GM12872 (cell line): Measurements from ENCODE around the gene MAP3K14.

Experiments
- TF ChIP-seq, protein P1 (sequence below): IDR thresholded peaks from 3 replicates; pipeline ENCODE4 v1.5.1; 2011; ENCODE audit warnings: low read depth, mild to moderate bottlenecking, low read length, moderate library complexity; ENCODE audit not compliant: insufficient read depth

MAP3K14 gene

DNA sequence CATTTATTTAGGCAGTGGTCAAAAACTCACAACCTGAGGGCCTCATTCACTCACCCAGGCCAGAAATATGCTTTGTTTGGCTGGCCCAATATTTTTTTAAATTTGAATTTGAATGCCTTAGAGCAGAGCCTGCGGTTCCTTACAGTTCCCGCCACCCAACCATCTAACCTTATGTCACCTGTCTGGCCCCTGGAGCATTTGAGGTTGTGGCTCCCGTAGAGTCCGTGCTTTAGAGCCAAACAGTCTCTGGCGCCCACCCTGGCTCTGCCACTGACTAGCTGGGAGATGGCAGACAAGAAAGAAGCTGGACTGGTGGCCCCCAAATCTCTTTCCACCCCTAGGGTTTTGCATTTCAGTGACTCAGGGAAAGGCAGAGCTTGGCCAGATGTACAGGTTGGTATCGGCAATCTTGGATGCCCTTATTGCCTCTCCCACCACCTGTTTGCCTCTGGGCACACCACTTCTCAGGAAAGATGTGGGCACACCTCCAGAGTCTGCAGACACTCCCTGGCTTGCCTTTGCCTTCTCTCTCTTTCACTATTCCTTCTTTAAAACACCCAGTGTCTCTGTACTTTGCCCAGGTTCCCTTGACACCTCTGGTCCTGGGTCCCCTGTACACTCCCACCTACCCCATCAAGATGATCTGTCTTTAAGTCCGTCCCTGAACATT is 1.9 kb upstream of the MAP3K14 start:
- TF ChIP-seq, protein P1, sequence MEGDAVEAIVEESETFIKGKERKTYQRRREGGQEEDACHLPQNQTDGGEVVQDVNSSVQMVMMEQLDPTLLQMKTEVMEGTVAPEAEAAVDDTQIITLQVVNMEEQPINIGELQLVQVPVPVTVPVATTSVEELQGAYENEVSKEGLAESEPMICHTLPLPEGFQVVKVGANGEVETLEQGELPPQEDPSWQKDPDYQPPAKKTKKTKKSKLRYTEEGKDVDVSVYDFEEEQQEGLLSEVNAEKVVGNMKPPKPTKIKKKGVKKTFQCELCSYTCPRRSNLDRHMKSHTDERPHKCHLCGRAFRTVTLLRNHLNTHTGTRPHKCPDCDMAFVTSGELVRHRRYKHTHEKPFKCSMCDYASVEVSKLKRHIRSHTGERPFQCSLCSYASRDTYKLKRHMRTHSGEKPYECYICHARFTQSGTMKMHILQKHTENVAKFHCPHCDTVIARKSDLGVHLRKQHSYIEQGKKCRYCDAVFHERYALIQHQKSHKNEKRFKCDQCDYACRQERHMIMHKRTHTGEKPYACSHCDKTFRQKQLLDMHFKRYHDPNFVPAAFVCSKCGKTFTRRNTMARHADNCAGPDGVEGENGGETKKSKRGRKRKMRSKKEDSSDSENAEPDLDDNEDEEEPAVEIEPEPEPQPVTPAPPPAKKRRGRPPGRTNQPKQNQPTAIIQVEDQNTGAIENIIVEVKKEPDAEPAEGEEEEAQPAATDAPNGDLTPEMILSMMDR: no peak

DNA sequence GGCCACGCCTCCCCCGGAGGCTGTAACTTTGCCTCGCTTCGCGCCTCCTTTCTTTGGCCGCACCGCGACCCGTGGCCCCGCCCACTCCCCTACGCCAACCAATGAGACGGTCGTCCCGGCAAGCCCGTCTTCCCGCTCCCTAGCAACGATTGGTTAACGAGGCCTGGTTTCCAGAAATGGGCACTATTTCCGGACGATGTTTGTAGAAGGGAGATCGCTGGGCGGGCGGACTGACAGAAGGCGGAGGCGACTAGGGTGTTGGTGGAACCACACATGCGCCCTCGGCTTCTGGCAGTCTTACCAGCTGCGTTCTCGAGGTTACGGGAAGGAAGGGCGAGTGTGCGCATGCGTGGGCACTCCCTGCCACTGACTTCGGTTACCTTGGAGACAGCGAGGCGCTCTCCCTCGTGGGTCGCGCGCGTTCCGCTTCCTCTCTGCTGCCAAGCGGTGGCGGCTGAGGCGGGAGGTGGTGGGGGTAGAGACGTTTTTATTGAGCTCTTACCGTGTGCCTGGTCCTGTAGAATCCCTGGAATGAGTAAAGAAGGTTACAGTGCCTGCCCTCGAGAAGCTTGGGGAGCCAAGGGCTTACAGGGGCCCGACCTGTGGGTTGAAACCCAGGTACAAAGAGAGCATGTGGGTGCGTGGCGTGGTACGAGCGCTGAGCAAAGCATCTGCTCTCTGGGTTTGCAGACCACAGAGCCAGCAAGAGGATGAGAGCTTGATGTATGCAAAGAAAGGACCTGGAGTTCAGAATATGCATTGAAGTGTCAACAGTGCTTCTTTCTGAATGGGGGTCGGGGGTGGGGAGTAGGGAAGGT is 500 bp upstream of the MAP3K14 start:
- TF ChIP-seq, protein P1: no peak

DNA sequence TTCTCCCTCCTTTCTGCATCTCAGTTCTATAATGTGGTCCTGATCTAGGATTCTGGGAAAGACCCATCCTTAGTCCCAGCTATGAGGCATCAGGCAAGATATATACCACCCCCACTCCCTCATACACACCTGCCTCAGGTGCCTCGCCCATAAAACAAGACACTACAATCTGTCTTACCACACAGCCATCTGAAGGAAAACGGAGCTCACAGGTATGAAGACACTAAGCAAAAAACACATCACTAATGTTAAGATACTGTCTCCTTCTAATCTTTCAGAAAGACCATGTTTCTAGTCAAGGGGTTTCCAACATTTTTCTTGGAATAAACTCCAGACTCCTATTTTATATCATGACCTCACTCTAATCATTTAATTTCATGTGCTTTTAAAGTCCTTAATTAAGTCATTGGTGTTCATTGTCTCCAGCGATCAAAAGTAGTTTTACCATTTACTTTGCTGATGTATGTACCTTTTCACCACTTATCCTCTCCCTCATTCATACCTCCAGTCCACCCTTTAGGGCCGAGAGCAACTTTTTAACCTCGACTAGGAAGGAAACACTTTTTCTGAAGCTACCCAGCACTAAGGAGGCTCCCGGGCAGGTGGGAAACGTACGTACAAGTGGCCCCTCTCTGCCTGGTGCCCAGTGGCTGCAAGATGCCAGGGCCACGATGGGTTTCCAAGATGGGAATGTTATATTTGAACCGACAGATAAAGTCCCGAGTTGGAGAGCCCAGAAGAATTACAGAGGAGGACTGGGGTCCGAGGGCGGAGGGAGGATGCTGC is 979 bp downstream of the MAP3K14 start:
- TF ChIP-seq, protein P1: no peak

DNA sequence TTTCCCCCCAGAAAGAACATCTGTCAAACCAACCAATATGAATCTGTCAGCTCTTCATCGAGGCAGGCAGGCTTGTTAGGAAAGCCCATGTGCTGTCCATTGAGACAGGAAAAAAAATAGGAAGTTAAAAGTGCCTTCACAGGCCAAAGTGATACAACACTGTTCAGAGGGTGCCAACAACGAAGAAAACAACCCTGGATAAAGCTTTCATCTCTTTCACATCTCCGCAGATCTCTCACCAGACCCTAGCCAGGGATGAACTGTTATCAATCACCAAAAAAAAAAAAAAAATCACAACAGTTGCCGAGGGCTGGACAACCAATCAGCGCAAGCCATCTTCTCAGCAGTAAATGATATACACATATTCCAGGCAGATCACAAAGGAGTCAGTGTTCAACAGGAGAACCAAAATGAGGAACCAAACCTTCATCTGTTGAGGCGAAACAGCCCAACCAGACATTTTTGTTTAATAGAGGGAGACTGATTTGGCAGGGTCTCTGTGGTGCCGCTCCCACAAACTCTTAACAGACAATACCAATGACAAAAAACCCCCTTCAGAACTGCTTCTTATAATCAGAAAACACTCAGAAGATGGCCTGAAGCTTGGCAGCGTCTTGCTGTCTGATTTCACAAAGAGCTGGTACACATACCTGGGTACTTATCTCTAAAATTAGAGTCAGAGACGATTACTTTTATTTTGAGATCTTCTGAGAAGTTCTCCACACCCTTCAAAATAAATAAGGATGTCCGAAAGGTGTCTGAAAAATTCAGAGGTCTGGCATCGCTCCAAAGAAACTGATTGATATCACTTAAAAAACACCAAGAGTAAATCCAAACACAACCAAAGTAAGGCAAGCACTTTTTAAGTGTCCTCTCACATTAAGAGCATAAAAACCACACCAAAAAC is 1.8 kb downstream of the MAP3K14 start:
- TF ChIP-seq, protein P1: no peak

DNA sequence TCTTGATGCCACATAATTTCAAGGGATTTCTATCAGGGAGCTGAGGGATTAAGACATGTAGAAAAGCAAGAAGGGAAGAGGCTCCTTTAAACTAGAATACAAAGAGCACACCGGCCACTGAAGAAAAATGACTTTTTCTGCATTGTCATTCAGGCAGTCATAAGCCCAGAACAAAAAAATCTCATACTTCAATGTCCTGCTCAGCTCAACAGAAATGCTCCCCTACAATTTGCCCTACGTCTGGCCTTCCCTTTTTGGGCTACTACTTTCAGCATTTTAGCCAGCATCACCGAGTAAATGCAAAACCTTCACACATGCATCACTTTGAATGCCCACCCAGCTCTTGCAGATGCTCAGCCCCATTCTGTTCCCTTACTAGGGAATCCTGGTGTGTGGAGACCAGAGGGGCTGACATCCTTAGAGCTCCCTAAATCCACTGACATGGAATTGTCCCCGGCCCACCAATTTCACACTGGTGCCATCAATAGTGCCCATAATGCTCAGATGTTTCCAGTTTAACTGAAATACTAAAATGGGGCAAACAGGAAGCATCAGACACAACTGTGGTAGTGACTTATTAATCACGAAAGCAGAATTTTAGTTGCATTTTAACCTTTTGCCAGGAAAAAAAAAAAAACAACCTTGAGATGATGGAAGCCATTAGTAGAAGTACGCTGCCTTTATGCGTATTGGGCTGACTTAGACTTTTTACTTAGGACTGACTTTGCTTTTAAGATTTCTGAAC is 2.7 kb downstream of the MAP3K14 start:
- TF ChIP-seq, protein P1: no peak

DNA sequence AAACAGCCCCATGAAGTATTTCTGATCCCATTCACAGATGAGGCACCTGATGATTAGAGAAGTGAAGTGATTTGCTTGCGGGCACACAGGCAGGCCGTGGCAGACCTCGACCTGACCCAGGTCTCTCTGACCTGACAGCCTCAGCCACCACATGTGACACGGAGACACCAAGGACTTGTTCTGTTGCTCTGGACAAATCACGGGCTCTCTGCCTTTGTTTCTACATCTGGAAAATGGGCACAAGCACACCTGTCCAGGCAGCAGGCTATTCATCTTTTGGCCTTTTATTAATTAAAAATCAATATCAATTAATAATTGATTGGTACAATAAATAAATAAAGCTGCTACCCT is 3.4 kb downstream of the MAP3K14 start:
- TF ChIP-seq, protein P1: no peak
